NOMO-1 (cell line): Measurements from ENCODE around the gene LAMTOR5.

Experiments used
- DNase-seq, 2 experiments: peaks; one replicate each; lab custom pipeline; 2025; ENCODE audit not compliant: unreplicated experiment in 2 of 2; lab: John Stamatoyannopoulos, UW

LAMTOR5 gene

GRCh38 chr1:110390692-110391245 lies 16.7 kb downstream of the LAMTOR5 start, which contains the start of gene SLC16A4:
Gene SLC16A4 (minus strand): TSS chr1:110391026. CDS start chr1:110389323, 1,703 bp downstream.
- DNase-seq, result no peak

GRCh38 chr1:110390096-110390495 lies 17.4 kb downstream of the LAMTOR5 start:
- DNase-seq, result no peak

GRCh38 chr1:110387048-110387754 lies 20.3 kb downstream of the LAMTOR5 start:
- DNase-seq, result no peak

GRCh38 chr1:110385369-110385768 lies 22.1 kb downstream of the LAMTOR5 start:
- no peak for DNase-seq

- peak; percentile 79 to 82 for DNase-seq
These were observed 22.7 kb downstream of the LAMTOR5 start for GRCh38 chr1:110384581-110385321.

GRCh38 chr1:110383251-110383990 lies 24.1 kb downstream of the LAMTOR5 start:
- peak in 1 of 2 experiments; percentile 13 for DNase-seq

- peak; percentile 74 to 93 for DNase-seq
These were observed 26.7 kb downstream of the LAMTOR5 start for GRCh38 chr1:110380672-110381283.

- no peak for DNase-seq
These were observed 32.0 kb downstream of the LAMTOR5 start for GRCh38 chr1:110375490-110375889.

GRCh38 chr1:110370827-110371226 lies 36.7 kb downstream of the LAMTOR5 start:
- no peak for DNase-seq

- DNase-seq, result no peak
These were observed 43.3 kb downstream of the LAMTOR5 start for GRCh38 chr1:110364221-110364620.

- DNase-seq, result no peak
These were observed 45.6 kb downstream of the LAMTOR5 start for GRCh38 chr1:110361856-110362255.

- peak; percentile 20 to 29 for DNase-seq
These were observed 47.1 kb downstream of the LAMTOR5 start for GRCh38 chr1:110360431-110360830.

- no peak for DNase-seq
These were observed 51.1 kb downstream of the LAMTOR5 start for GRCh38 chr1:110356379-110356778.

GRCh38 chr1:110355321-110355720 lies 52.2 kb downstream of the LAMTOR5 start:
- DNase-seq, result no peak
